Transverse colon (tissue), 4 donors: ENCODE measurements around the gene MAPK1IP1L. TPM values are rescaled to one million over a fixed set of nuclear protein-coding genes. Genes with fewer than 3 reads are reported as not detected.

ENCODE experiments used
- DNase-seq: peaks from one replicate; pipeline ENCODE4 v3.0.0-alpha.2; 2019
- H3K27ac ChIP-seq, 4 donors: fragments of 200-600 bp; sonication (generic); 2 replicates each; pipeline ENCODE4 v1.5.1; 2016 to 2018; ENCODE audit warnings: inconsistent platforms in 4 of 4
- H3K27me3 ChIP-seq: fragments of 200-600 bp; sonication (generic); 2 replicates; pipeline ENCODE4 v1.5.1; 2017; ENCODE audit warnings: inconsistent platforms
- H3K36me3 ChIP-seq, 4 donors: fragments of 200-600 bp; sonication (generic); 2 replicates each; pipeline ENCODE4 v1.5.1; 2017 to 2019; ENCODE audit warnings: inconsistent platforms in 4 of 4
- H3K4me1 ChIP-seq, 4 donors: fragments of 200-600 bp; sonication (generic); 2 replicates each; pipeline ENCODE4 v1.5.1; 2017 to 2020; ENCODE audit warnings: inconsistent platforms in 4 of 4
- H3K4me3 ChIP-seq, 4 donors: fragments of 200-600 bp; sonication (generic); 1 replicate in 1 of 4; 2 replicates in 3 of 4; pipeline versions ENCODE4 v1.5.1 to v1.6.1; 2017 to 2019; ENCODE audit warnings: inconsistent platforms in 4 of 4
- H3K9me3 ChIP-seq, 2 donors: fragments of 200-600 bp; sonication (generic); 2 replicates each; pipeline ENCODE4 v1.5.1; 2017 to 2019; ENCODE audit warnings: inconsistent platforms in 2 of 2
- EP300 ChIP-seq: sonication (generic); formaldehyde crosslinking; IDR thresholded peaks from one replicate; pipeline ENCODE4 v1.6.1; 2017; ENCODE audit warnings: antibody characterized with exemption, low read depth
- POLR2A ChIP-seq: fragments of 450-650 bp; IDR thresholded peaks from one replicate; pipeline ENCODE4 v1.6.1; 2016; ENCODE audit warnings: antibody characterized with exemption, mild to moderate bottlenecking, moderate library complexity
- POLR2AphosphoS5 ChIP-seq, 3 donors: sonication (generic); formaldehyde crosslinking; IDR thresholded peaks; one replicate each; pipeline ENCODE4 v1.6.1; 2016; ENCODE audit warnings: antibody characterized with exemption in 3 of 3
- WGBS, 2 donors: methylation state at CpG; one replicate each; pipeline ENCODE4 v1.1.5; 2018; ENCODE audit warnings: low coverage in 1 of 2; 5-methylcytosine and 5-hydroxymethylcytosine counted together
- in situ Hi-C, 4 donors: fragments of 200-750 bp; cut with MboI; loops; one replicate each; pipeline versions ENCODE4 v1.15.0 to v1.15.1; 2017; ENCODE audit warnings: low sequenced_read_pairs in 3 of 4, low pct_ligation_motif_present in 1 of 4, low pct_unique_long_range_greater_than_20kb in 1 of 4
- intact Hi-C: fragments of 100-400 bp; cut with DNase I; formaldehyde crosslinking; loops from one replicate; pipeline ENCODE4 v1.15.1; 2023; ENCODE audit warnings: low total_unique reads
- total RNA-seq, 4 donors: library from RNA; depleted of rRNA; stranded (reverse); fragments of >200 nt; gene quantifications; one replicate each; pipeline ENCODE4 v1.1.0, GENCODE V29; 2016
- TF ChIP-seq, protein P1 (sequence below), 5 experiments: fragments of 200-600 bp in 3 of 5; fragments of 450-650 bp in 2 of 5; sonication (generic) in 3 of 5; IDR thresholded peaks; 1 replicate in 2 of 5; 2 replicates in 3 of 5; pipeline ENCODE4 v1.5.1; 2016 to 2017; ENCODE audit warnings: antibody characterized with exemption in 5 of 5, inconsistent platforms in 3 of 5, mild to moderate bottlenecking in 2 of 5, moderate library complexity in 1 of 5

The MAPK1IP1L gene
- total RNA-seq, 4 donors from 2014 or later: 50.2 to 96.9 (median 57.6) TPM

DNA sequence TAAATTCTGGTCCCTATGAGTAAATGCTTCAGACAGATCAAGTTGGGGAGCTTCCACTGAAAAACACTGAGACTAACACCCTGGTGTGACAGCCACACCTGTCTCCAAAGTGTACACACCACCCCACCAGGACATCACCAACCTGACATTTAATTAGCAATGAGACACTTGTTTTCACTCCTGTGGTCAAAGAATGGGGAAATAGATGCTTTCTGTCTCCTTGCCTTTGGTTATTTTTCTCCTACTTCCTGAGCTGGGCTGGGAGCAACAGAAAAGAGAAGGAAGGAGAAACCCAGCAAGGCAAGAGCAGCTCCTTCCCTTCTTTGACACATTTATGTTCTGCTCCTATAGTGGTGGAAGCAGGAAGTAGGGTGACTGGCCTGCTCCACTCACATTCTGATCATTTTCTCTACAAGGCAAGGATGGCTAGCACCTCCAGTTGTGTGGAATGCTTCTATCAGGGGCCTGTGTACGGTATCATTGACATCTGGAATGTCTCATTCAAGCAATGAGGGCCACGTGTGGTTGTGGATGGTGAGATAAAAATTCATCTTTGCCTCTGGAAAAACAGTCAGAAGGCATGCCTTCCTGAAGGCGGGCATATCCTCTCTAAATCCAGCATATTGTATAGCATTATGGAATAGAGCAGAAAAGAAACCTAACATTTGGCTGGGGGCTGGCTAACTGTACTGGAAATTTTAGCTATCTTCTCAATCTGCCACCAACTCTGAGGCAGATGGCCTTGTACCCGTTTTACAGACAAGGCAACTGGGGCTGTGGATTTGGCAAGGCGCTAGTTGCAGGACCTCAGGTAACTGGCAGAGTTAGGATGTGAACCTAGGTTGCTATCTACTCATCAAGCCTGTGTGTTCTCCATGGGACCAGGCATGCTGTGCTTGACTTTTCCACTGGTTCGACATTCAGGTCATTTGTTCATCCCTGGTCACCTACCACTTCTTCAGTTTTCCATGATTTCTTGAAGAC, 52.8 kb downstream of the MAPK1IP1L start:
- no peak overlapping the region for H3K4me3 ChIP-seq
- in situ Hi-C loops: no loop called here
- H3K4me1 ChIP-seq: peaks cover 44 to 97% (median 63%) of the 10 kb centered on the region in 4 donors

DNA sequence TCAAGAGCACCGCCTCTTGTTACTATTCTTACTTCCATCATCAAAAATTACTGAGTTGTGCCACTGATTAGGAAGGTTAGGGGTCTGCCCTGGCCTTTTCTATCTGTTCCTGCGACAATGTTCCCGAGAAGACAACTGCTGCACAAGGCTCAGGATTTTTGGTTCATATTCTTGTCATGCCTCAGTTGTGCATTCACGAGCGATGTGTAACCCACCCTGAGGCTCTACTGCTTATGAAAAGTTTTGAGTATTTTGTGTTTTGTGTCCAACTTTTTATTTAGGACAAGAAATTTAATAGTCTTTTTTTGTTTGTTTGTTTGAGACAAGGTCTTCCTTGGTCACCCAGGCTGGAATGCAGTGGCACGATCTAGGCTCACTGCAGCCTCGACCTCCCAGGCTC, 54.5 kb downstream of the MAPK1IP1L start:
- TF ChIP-seq POLR2AphosphoS5 (IDR thresholded peaks at IDR 0.05) (no peak), EP300 (no peak), POLR2A (no peak)
- TF ChIP-seq, protein P1, sequence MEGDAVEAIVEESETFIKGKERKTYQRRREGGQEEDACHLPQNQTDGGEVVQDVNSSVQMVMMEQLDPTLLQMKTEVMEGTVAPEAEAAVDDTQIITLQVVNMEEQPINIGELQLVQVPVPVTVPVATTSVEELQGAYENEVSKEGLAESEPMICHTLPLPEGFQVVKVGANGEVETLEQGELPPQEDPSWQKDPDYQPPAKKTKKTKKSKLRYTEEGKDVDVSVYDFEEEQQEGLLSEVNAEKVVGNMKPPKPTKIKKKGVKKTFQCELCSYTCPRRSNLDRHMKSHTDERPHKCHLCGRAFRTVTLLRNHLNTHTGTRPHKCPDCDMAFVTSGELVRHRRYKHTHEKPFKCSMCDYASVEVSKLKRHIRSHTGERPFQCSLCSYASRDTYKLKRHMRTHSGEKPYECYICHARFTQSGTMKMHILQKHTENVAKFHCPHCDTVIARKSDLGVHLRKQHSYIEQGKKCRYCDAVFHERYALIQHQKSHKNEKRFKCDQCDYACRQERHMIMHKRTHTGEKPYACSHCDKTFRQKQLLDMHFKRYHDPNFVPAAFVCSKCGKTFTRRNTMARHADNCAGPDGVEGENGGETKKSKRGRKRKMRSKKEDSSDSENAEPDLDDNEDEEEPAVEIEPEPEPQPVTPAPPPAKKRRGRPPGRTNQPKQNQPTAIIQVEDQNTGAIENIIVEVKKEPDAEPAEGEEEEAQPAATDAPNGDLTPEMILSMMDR (IDR thresholded peaks at IDR 0.05): no peak
- no peak for DNase-seq
- WGBS, 2 donors: 92 to 97% methylated on average over 7 of the region's 7 CpGs
- no peaks in the 10 kb centered on the region for H3K36me3 ChIP-seq
- H3K9me3 ChIP-seq: no peaks in the 10 kb centered on the region
- intact Hi-C loops: no loop called here
- no peak overlapping the region for H3K4me3 ChIP-seq
- H3K4me1 ChIP-seq: peaks cover 44 to 86% (median 59%) of the 10 kb centered on the region in 4 donors
- peak overlapping the region; percentile 91 to 94 (median 93) for H3K27ac ChIP-seq
- in situ Hi-C loops: no loop called here
- no peaks in the 10 kb centered on the region for H3K27me3 ChIP-seq

More for the DNA sequence above, 52.8 kb downstream of the MAPK1IP1L start:
- no peak for DNase-seq
- Histone ChIP-seq H3K9me3 (no peaks in the 10 kb centered on the region), H3K27ac (peak overlapping the region; percentile 91 to 94 (median 93)), H3K36me3 (no peaks in the 10 kb centered on the region), H3K27me3 (no peaks in the 10 kb centered on the region)
- intact Hi-C loops: no loop called here
- TF ChIP-seq POLR2A (no peak), POLR2AphosphoS5 (IDR thresholded peaks at IDR 0.05) (peak in 1 of 3 donors; percentile 19)
- WGBS, 2 donors: 95 to 96% methylated on average over 3 to 6 of the region's 6 CpGs

DNA sequence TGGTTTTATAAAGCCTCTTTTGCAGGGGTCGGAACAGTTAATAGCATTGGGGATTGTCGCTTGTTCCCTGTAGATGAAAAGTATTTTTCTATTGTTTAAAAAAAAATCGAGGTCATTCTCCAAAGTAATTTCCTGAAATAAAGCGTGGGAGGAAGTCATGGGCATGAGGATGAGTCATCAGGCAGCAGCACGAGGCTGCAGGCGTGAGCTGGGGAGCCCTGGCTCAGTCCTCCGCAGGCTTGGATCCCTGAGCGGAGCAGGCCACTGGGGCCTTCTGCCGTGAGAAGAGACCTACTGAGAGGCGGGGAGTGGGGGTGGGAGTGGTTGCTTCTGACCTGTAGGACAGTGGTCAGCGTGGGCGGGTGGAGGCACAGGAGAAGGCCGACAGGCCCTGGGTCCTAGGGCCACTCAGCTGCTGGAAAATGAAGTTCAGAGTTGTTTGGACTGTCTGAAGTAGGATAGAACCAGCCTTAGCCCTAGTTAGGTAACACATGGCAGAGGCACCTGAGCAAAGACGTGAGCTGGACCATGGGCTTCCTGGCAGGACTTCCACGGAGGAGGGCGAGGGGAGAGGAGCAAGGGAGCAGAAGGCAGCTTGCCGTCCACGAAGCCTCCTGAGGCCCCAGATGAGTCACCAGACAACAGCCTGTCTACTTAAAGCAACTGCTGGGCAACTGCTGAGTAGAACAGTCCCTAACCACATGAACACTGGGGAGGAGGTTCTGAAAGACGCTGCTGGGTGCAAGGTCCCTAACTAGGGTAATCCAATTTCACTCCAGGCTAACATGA, 56.5 kb downstream of the MAPK1IP1L start:
- no peaks in the 10 kb centered on the region for H3K27me3 ChIP-seq
- DNase-seq: peak; percentile 82
- WGBS, 2 donors: 17 to 45% methylated on average over 7 to 19 of the region's 19 CpGs
- H3K27ac ChIP-seq: peak overlapping the region; percentile 75 to 93 (median 92)
- no peaks in the 10 kb centered on the region for H3K36me3 ChIP-seq
- intact Hi-C loops (no loop called here), in situ Hi-C loops (no loop called here)
- H3K9me3 ChIP-seq: no peaks in the 10 kb centered on the region
- peaks cover 30 to 70% (median 41%) of the 10 kb centered on the region in 4 donors for H3K4me1 ChIP-seq
- TF ChIP-seq EP300 (peak; percentile 53), POLR2A (peak; percentile 55), POLR2AphosphoS5 (IDR thresholded peaks at IDR 0.05) (peak; percentile 41 to 82 (median 72))
- TF ChIP-seq, protein P1 (IDR thresholded peaks at IDR 0.05): no peak
- no peak overlapping the region for H3K4me3 ChIP-seq

DNA sequence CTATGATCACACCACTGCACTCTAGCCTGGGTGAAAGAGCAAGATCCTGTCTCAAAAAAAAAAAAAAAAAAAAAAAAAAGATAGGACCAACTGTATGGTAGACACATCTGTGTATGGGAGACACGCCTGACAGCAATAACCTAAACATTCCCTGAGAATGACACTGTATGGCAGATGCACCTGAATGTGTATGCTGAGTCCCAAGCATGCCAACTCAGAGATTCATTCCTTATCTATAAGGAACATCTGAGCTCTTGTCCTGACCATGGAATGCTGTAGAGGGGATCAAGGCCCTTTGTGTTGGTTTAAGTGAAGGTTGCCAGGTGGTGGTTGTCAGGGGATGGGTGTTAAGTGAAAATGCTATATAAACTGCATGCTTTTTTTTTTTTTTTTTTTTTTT, 58.4 kb downstream of the MAPK1IP1L start:
- Histone ChIP-seq H3K4me1 (peaks cover 17 to 59% (median 29%) of the 10 kb centered on the region in 4 donors), H3K27ac (no peak overlapping the region), H3K27me3 (no peaks in the 10 kb centered on the region), H3K9me3 (no peaks in the 10 kb centered on the region), H3K4me3 (no peak overlapping the region), H3K36me3 (no peaks in the 10 kb centered on the region)
- intact Hi-C loops: no loop called here
- 94 to 100% methylated on average over 1 of the region's 1 CpG for WGBS, 2 donors
- in situ Hi-C loops: no loop called here
- DNase-seq: no peak
- no peak for TF ChIP-seq POLR2A
- TF ChIP-seq EP300: no peak
- TF ChIP-seq, protein P1 (IDR thresholded peaks at IDR 0.05): no peak
- no peak for TF ChIP-seq POLR2AphosphoS5 (IDR thresholded peaks at IDR 0.05)
